Neural cell (in vitro differentiated cells): Measurements from ENCODE around the gene SLC1A3.

Source experiments
- POLR2AphosphoS5 ChIP-seq: IDR thresholded peaks from 2 replicates; pipeline ENCODE4 v1.6.1; 2012
- REST ChIP-seq: IDR thresholded peaks from 2 replicates; pipeline ENCODE4 v1.6.1; 2012; ENCODE audit warnings: borderline replicate concordance
- SMC3 ChIP-seq: fragments of 450-650 bp; conservative IDR thresholded peaks from 2 replicates; pipeline ENCODE4 v1.6.1; 2014; ENCODE audit warnings: antibody characterized with exemption, mild to moderate bottlenecking, moderate library complexity; ENCODE audit not compliant: poor library complexity
- TAF1 ChIP-seq: IDR thresholded peaks from 2 replicates; pipeline ENCODE4 v1.6.1; 2012; ENCODE audit warnings: low read depth
- TF ChIP-seq, protein P1 (sequence below): fragments of 450-650 bp; IDR thresholded peaks from 2 replicates; pipeline ENCODE4 v1.5.1; 2014; ENCODE audit warnings: antibody characterized with exemption, mild to moderate bottlenecking, moderate library complexity; ENCODE audit not compliant: poor library complexity, severe bottlenecking

DNA sequence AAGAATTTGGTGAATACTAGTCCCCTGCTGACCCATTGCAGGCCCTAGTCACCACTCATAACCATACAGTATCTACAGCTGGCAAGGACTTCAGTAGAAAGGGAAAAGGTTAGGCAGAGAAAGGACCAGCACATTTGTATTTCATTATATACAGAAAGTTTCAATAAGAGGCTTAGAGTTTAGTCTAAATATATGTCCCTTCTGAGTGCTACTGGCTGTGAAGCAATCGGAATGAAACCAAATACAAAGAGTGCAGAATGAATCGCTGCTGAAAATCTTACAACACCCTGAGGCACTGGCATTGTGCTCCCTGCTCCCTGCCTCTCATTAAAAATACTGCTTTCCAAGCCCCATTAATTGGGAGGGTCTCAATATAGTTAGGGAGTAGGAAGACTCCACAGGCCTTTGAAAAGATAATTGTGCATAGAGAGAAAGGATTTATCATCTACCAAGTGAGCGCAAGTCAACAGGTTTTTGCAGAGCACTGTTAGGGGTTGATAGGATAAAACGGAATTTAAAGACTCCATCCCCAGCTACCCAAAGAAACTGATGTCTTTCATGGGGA, 110.8 kb downstream of the SLC1A3 start:
- TF ChIP-seq, protein P1, sequence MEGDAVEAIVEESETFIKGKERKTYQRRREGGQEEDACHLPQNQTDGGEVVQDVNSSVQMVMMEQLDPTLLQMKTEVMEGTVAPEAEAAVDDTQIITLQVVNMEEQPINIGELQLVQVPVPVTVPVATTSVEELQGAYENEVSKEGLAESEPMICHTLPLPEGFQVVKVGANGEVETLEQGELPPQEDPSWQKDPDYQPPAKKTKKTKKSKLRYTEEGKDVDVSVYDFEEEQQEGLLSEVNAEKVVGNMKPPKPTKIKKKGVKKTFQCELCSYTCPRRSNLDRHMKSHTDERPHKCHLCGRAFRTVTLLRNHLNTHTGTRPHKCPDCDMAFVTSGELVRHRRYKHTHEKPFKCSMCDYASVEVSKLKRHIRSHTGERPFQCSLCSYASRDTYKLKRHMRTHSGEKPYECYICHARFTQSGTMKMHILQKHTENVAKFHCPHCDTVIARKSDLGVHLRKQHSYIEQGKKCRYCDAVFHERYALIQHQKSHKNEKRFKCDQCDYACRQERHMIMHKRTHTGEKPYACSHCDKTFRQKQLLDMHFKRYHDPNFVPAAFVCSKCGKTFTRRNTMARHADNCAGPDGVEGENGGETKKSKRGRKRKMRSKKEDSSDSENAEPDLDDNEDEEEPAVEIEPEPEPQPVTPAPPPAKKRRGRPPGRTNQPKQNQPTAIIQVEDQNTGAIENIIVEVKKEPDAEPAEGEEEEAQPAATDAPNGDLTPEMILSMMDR, result no peak
- TF ChIP-seq REST, result no peak
- no peak for TF ChIP-seq SMC3
- no peak for TF ChIP-seq POLR2AphosphoS5
- no peak for TF ChIP-seq TAF1
